GM18861 (cell line): ENCODE results near the gene ARPC1B.

Experiments
- ATAC-seq: cut with Tn5 transposase; IDR thresholded peaks from one replicate; pipeline ENCODE4 v1.9.1; 2021; ENCODE audit not compliant: unreplicated experiment

Gene ARPC1B

GRCh38 chr7:99440195-99440594 lies 65.7 kb downstream of the ARPC1B start:
- ATAC-seq: no peak
